ENCODE results near the gene PLEKHM3.

Gene PLEKHM3

GRCh38 chr2:207871506-207871905 is 153.8 kb downstream of the PLEKHM3 start:
- Histone ChIP-seq H3K79me2 (ENCODE audit: insufficient read depth, low read length) (no peaks in the 10 kb centered on the region), H3K9me2 (replicated peaks; ENCODE audit: insufficient read depth, low read length) (no peaks in the 10 kb centered on the region), H3K9ac (ENCODE audit: low read length) (no peak overlapping the region), H3K4me2 (ENCODE audit: low read depth, low read length, poor library complexity, severe bottlenecking) (no peak overlapping the region), H4K20me1 (ENCODE audit: low read depth, low read length) (no peaks in the 10 kb centered on the region), H3K36me3 (ENCODE audit: low read length) (no peaks in the 10 kb centered on the region), H3K9me3 (ENCODE audit: insufficient read depth, low read length) (no peaks in the 10 kb centered on the region), H3K27me3 (ENCODE audit: low read length) (no peaks in the 10 kb centered on the region), H3K4me3 (ENCODE audit: insufficient read depth, low read length, poor library complexity, severe bottlenecking) (no peak overlapping the region), H3K27ac (ENCODE audit: low read depth, low read length) (no peak overlapping the region), H2AFZ (ENCODE audit: low read depth, low read length, severe bottlenecking) (no peak overlapping the region), H3F3A (ENCODE audit: insufficient read depth) (no peaks in the 10 kb centered on the region)
- TF ChIP-seq EZH2phosphoT487 (conservative IDR thresholded peaks at IDR 0.05; ENCODE audit: low read length): no peak
- TF ChIP-seq, protein P1, sequence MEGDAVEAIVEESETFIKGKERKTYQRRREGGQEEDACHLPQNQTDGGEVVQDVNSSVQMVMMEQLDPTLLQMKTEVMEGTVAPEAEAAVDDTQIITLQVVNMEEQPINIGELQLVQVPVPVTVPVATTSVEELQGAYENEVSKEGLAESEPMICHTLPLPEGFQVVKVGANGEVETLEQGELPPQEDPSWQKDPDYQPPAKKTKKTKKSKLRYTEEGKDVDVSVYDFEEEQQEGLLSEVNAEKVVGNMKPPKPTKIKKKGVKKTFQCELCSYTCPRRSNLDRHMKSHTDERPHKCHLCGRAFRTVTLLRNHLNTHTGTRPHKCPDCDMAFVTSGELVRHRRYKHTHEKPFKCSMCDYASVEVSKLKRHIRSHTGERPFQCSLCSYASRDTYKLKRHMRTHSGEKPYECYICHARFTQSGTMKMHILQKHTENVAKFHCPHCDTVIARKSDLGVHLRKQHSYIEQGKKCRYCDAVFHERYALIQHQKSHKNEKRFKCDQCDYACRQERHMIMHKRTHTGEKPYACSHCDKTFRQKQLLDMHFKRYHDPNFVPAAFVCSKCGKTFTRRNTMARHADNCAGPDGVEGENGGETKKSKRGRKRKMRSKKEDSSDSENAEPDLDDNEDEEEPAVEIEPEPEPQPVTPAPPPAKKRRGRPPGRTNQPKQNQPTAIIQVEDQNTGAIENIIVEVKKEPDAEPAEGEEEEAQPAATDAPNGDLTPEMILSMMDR (IDR thresholded peaks at IDR 0.05; ENCODE audit: insufficient read depth, low read length, poor library complexity, severe bottlenecking): no peak

DNA sequence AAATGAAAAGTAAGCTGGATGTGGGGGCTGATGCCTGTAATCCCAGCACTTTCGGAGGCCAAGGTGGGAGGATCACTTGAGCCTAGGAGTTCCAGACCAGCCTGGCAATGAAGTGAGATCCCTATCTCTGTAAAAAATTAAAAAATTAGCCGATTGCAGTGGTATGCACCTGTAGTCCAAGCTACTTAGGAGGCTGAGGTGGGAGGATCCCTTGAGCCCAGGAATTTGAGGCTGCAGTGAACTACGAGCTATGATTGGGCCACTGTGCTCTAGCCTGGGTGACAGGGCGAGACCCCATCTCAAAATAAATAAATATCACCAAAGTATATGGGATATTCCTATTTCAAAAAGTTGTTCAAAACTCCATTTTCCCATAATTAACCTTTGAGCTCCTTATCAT is 154.5 kb downstream of the PLEKHM3 start:
- H4K20me1 ChIP-seq (ENCODE audit: low read depth, low read length): no peaks in the 10 kb centered on the region
- no peak overlapping the region for H3K4me2 ChIP-seq (ENCODE audit: low read depth, low read length, poor library complexity, severe bottlenecking)
- H3K9ac ChIP-seq (ENCODE audit: low read length): no peak overlapping the region
- no peaks in the 10 kb centered on the region for H3K36me3 ChIP-seq (ENCODE audit: low read length)
- no peaks in the 10 kb centered on the region for H3K79me2 ChIP-seq (ENCODE audit: insufficient read depth, low read length)
- TF ChIP-seq EZH2phosphoT487 (conservative IDR thresholded peaks at IDR 0.05; ENCODE audit: low read length): no peak
- TF ChIP-seq, protein P1 (IDR thresholded peaks at IDR 0.05; ENCODE audit: insufficient read depth, low read length, poor library complexity, severe bottlenecking): no peak
- H3K9me3 ChIP-seq (ENCODE audit: insufficient read depth, low read length): no peaks in the 10 kb centered on the region
- no peaks in the 10 kb centered on the region for H3K27me3 ChIP-seq (ENCODE audit: low read length)
- H3K9me2 ChIP-seq (replicated peaks; ENCODE audit: insufficient read depth, low read length): no peaks in the 10 kb centered on the region
- H2AFZ ChIP-seq (ENCODE audit: low read depth, low read length, severe bottlenecking): no peak overlapping the region
- no peak overlapping the region for H3K4me3 ChIP-seq (ENCODE audit: insufficient read depth, low read length, poor library complexity, severe bottlenecking)
- no peak overlapping the region for H3K27ac ChIP-seq (ENCODE audit: low read depth, low read length)
- H3F3A ChIP-seq (ENCODE audit: insufficient read depth): no peaks in the 10 kb centered on the region

DNA sequence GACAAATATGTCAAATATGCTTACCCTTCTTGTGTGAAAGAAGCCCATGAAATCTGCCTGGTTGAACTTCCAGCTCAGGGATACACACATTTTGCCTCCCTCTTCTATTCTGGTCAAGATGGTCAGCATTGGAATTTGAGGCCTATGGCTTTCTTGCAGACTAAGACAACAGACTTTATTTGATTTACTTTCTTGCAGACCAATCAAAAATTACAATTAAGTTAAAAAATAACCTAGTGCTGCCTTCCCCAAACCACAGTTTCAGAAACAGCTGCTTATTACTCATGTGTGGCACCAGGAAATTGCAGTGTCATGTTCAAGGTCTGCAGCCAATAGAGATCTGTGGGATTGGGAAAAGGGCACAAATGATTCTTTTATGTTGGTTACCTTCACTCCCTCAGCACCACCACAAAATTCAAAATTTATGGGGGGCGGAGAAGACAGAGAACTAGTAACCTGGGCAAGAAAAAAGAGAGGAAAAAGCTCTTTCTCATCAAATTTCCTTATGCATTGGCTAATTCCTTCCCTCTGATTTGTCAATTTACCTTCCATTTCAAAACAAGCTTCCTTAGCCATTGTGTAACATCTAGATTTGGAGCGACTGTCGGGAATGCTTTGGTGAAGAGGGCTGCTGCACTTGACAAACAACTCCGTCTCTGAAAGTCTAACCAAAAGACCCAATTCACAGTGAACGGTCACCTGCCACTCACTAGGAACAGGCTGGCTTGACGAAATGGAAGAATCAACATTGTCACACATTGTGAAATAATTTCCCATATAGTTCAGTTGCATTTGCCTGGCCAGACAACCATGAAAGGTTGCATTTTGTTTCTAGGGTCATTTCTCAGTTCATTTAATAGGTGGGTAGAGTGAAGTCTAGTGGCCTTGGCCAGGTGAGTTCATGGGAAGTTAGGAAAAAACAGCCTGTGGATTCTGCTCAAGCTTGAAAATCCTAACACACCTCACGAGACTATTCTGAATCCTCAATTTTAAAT is 155.2 kb downstream of the PLEKHM3 start:
- Histone ChIP-seq H3K4me3 (ENCODE audit: insufficient read depth, low read length, poor library complexity, severe bottlenecking) (no peak overlapping the region), H3K9ac (ENCODE audit: low read length) (no peak overlapping the region), H3K79me2 (ENCODE audit: insufficient read depth, low read length) (no peaks in the 10 kb centered on the region), H3K36me3 (ENCODE audit: low read length) (no peaks in the 10 kb centered on the region), H4K20me1 (ENCODE audit: low read depth, low read length) (no peaks in the 10 kb centered on the region), H3K27me3 (ENCODE audit: low read length) (no peaks in the 10 kb centered on the region), H3F3A (ENCODE audit: insufficient read depth) (no peaks in the 10 kb centered on the region), H3K9me3 (ENCODE audit: insufficient read depth, low read length) (no peaks in the 10 kb centered on the region), H3K9me2 (replicated peaks; ENCODE audit: insufficient read depth, low read length) (no peaks in the 10 kb centered on the region), H3K27ac (ENCODE audit: low read depth, low read length) (no peak overlapping the region), H2AFZ (ENCODE audit: low read depth, low read length, severe bottlenecking) (no peak overlapping the region), H3K4me2 (ENCODE audit: low read depth, low read length, poor library complexity, severe bottlenecking) (no peak overlapping the region)
- TF ChIP-seq EZH2phosphoT487 (conservative IDR thresholded peaks at IDR 0.05; ENCODE audit: low read length): no peak
- TF ChIP-seq, protein P1 (IDR thresholded peaks at IDR 0.05; ENCODE audit: insufficient read depth, low read length, poor library complexity, severe bottlenecking): no peak
